Mucosa of descending colon (tissue), 3 donors: ENCODE results near the gene AMBN. TPM values are rescaled to one million over a fixed set of nuclear protein-coding genes. Genes with fewer than 3 reads are reported as not detected.
A peak's percentile ranks its signal among the peaks of the same experiment; 100 is the strongest.

ENCODE experiments used
- ATAC-seq: fragments of 200-7000 bp; cut with Tn5 transposase; one replicate; pipeline ENCODE4 v1.9.1; 2020; ENCODE audit warnings: mild to moderate bottlenecking, moderate library complexity
- DNase-seq, 3 donors: peaks; one replicate each; pipeline ENCODE4 v3.0.0-alpha.2; 2020
- H3K36me3 ChIP-seq: fragments of 200-600 bp; one replicate; pipeline ENCODE4 v1.8.0; 2021; ENCODE audit warnings: low read depth, mild to moderate bottlenecking
- H3K4me1 ChIP-seq: fragments of 200-600 bp; one replicate; pipeline ENCODE4 v1.8.0; 2021; ENCODE audit warnings: low read depth, mild to moderate bottlenecking
- H3K4me3 ChIP-seq: fragments of 200-600 bp; one replicate; pipeline ENCODE4 v1.8.0; 2021; ENCODE audit warnings: mild to moderate bottlenecking
- H3K9me3 ChIP-seq: fragments of 200-600 bp; one replicate; pipeline ENCODE4 v1.8.0; 2021; ENCODE audit warnings: mild to moderate bottlenecking
- CTCF ChIP-seq: fragments of 200-600 bp; IDR thresholded peaks from one replicate; pipeline ENCODE4 v1.8.0; 2022; ENCODE audit warnings: antibody characterized with exemption, mild to moderate bottlenecking
- intact Hi-C, 2 donors: fragments of 100-400 bp; cut with DNase I in 1 of 2; cut with micrococcal nuclease in 1 of 2; formaldehyde crosslinking; loops; one replicate each; pipeline versions ENCODE4 v1.11.0 to v1.11.1; 2022; cut with DNase I, micrococcal nuclease
- total RNA-seq, 3 donors: library from RNA; stranded (reverse); fragmentation: NEBNext Ultra II Directional in 2 of 3; extraction: Animal tissue kit (Norgen Biotek cat#: 25700) in 2 of 3; gene quantifications; one replicate each; pipeline versions ENCODE4 v1.2.1 to v1.2.4, GENCODE V29; 2021 to 2023
- donor health status: DM: no; HTN: no; CAD: no; lungs with moderate emphysema.
- donor health status: DM: no; HTN: no; CAD: no.
- donor health status: DM: no; HTN: yes; CAD: no.

AMBN gene
- total RNA-seq, 3 donors from 2014 or later = not detected

GRCh38 chr4:70623323-70623722 is 31.3 kb downstream of the AMBN start:
- DNase-seq (no peak), ATAC-seq (no peak)
- H3K4me1 ChIP-seq = no peaks in the 10 kb centered on the region
- H3K36me3 ChIP-seq = no peaks in the 10 kb centered on the region
- TF ChIP-seq CTCF = no peak
- no peaks in the 10 kb centered on the region for H3K9me3 ChIP-seq
- intact Hi-C loops = no loop called here
- H3K4me3 ChIP-seq = no peak overlapping the region

- H3K4me1 ChIP-seq = no peaks in the 10 kb centered on the region
- no peaks in the 10 kb centered on the region for H3K9me3 ChIP-seq
- no peak for TF ChIP-seq CTCF
- no peak overlapping the region for H3K4me3 ChIP-seq
- DNase-seq (no peak), ATAC-seq (peak; percentile 47)
- intact Hi-C loops = no loop called here
- H3K36me3 ChIP-seq = no peaks in the 10 kb centered on the region
Observed at GRCh38 chr4:70624226-70624793, 32.3 kb downstream of the AMBN start.

GRCh38 chr4:70627620-70628019 is 35.6 kb downstream of the AMBN start:
- TF ChIP-seq CTCF = no peak
- Histone ChIP-seq H3K9me3 (no peaks in the 10 kb centered on the region), H3K36me3 (no peaks in the 10 kb centered on the region), H3K4me1 (no peaks in the 10 kb centered on the region), H3K4me3 (no peak overlapping the region)
- intact Hi-C loops = no loop called here
- DNase-seq (no peak), ATAC-seq (no peak)

- no peak for DNase-seq
- no peak for TF ChIP-seq CTCF
- Histone ChIP-seq H3K4me1 (no peaks in the 10 kb centered on the region), H3K9me3 (no peaks in the 10 kb centered on the region), H3K36me3 (no peaks in the 10 kb centered on the region), H3K4me3 (no peak within 1 kb of the TSS)
- intact Hi-C loops = no loop called here
- no peak for ATAC-seq
Observed at GRCh38 chr4:70628444-70628843, 36.4 kb downstream of the AMBN start, which contains the start of gene ENAM. ENAM (plus strand) TSS chr4:70628744; CDS start chr4:70629501, 757 bp downstream.

- TF ChIP-seq CTCF = no peak
- no peaks in the 10 kb centered on the region for H3K4me1 ChIP-seq
- H3K36me3 ChIP-seq = no peaks in the 10 kb centered on the region
- H3K9me3 ChIP-seq = no peaks in the 10 kb centered on the region
- DNase-seq (no peak), ATAC-seq (no peak)
- H3K4me3 ChIP-seq = no peak overlapping the region
- intact Hi-C loops = no loop called here
Observed at GRCh38 chr4:70629469-70630090, 37.5 kb downstream of the AMBN start.
